Skeletal muscle tissue (tissue), 4 donors: ENCODE data around the gene RMND5A. TPM values are rescaled to one million over a fixed set of nuclear protein-coding genes. Genes with fewer than 3 reads are reported as not detected.

Experiments used
- H3K27ac ChIP-seq: one replicate; pipeline ENCODE4 v1.7.0; 2013; ENCODE audit warnings: mild to moderate bottlenecking, low read depth, low read length, inconsistent platforms
- H3K27me3 ChIP-seq, 3 donors: one replicate each; pipeline ENCODE4 v1.7.0; 2013; ENCODE audit warnings: low read length in 3 of 3; ENCODE audit not compliant: control insufficient read depth in 3 of 3, insufficient read depth in 3 of 3
- H3K36me3 ChIP-seq, 3 donors: one replicate each; pipeline ENCODE4 v1.7.0; 2013; ENCODE audit warnings: low read length in 3 of 3; ENCODE audit not compliant: control insufficient read depth in 3 of 3, insufficient read depth in 3 of 3
- H3K4me1 ChIP-seq, 3 donors: one replicate each; pipeline ENCODE4 v1.7.0; 2013; ENCODE audit warnings: low read length in 3 of 3, mild to moderate bottlenecking in 3 of 3; ENCODE audit not compliant: control insufficient read depth in 3 of 3, insufficient read depth in 3 of 3
- H3K4me3 ChIP-seq, 3 donors: one replicate each; pipeline ENCODE4 v1.7.0; 2013; ENCODE audit warnings: low read length in 3 of 3
- H3K9ac ChIP-seq, 3 donors: one replicate each; pipeline ENCODE4 v1.7.0; 2013; ENCODE audit warnings: low read length in 3 of 3, mild to moderate bottlenecking in 3 of 3, moderate library complexity in 2 of 3, low read depth in 1 of 3
- H3K9me3 ChIP-seq, 3 donors: one replicate each; pipeline ENCODE4 v1.7.0; 2013; ENCODE audit warnings: low read length in 3 of 3; ENCODE audit not compliant: control insufficient read depth in 3 of 3
- total RNA-seq: library from RNA; depleted of rRNA; stranded (reverse); fragments of >200 nt; gene quantifications from one replicate; pipeline ENCODE4 v1.2.3, GENCODE V29; 2014
- donor health status: Osteomylitis.

Gene RMND5A
- total RNA-seq, 1 donor from 2014 or later: 46.4 TPM

GRCh38 chr2:86760371-86760770 lies 40.3 kb downstream of the RMND5A start:
- Histone ChIP-seq H3K9ac (no peak overlapping the region), H3K27ac (no peak overlapping the region), H3K36me3 (peaks cover under 1 to 3% (median 2%) of the 10 kb centered on the region in 3 donors), H3K4me3 (no peak overlapping the region), H3K9me3 (no peaks in the 10 kb centered on the region), H3K27me3 (no peaks in the 10 kb centered on the region), H3K4me1 (peaks cover 0 to 17% (median 7%) of the 10 kb centered on the region in 3 donors)

- Histone ChIP-seq H3K9me3 (no peaks in the 10 kb centered on the region), H3K4me1 (peaks cover 0 to 17% (median 8%) of the 10 kb centered on the region in 3 donors), H3K27ac (no peak overlapping the region), H3K4me3 (no peak overlapping the region), H3K9ac (no peak overlapping the region), H3K27me3 (no peaks in the 10 kb centered on the region), H3K36me3 (peaks cover 9 to 20% (median 13%) of the 10 kb centered on the region in 3 donors)
Observed at GRCh38 chr2:86764661-86765309, 44.7 kb downstream of the RMND5A start.

- Histone ChIP-seq H3K9ac (no peak overlapping the region), H3K4me3 (no peak overlapping the region), H3K9me3 (no peaks in the 10 kb centered on the region), H3K27me3 (no peaks in the 10 kb centered on the region), H3K36me3 (peaks cover 11 to 25% (median 16%) of the 10 kb centered on the region in 3 donors), H3K27ac (no peak overlapping the region), H3K4me1 (peaks cover 0 to 15% (median 8%) of the 10 kb centered on the region in 3 donors)
Observed at GRCh38 chr2:86765310-86765695, 45.2 kb downstream of the RMND5A start.

GRCh38 chr2:86768189-86768949 lies 48.3 kb downstream of the RMND5A start:
- H3K9me3 ChIP-seq: no peaks in the 10 kb centered on the region
- no peak overlapping the region for H3K27ac ChIP-seq
- H3K36me3 ChIP-seq: peaks cover 17 to 53% (median 37%) of the 10 kb centered on the region in 3 donors
- no peak overlapping the region for H3K4me3 ChIP-seq
- H3K27me3 ChIP-seq: no peaks in the 10 kb centered on the region
- H3K4me1 ChIP-seq: peaks cover 0 to 6% (median 4%) of the 10 kb centered on the region in 3 donors
- no peak overlapping the region for H3K9ac ChIP-seq

GRCh38 chr2:86769838-86770237 lies 49.7 kb downstream of the RMND5A start:
- no peak overlapping the region for H3K4me3 ChIP-seq
- peaks cover 0 to 6% (median 4%) of the 10 kb centered on the region in 3 donors for H3K4me1 ChIP-seq
- no peak overlapping the region for H3K9ac ChIP-seq
- H3K9me3 ChIP-seq: no peaks in the 10 kb centered on the region
- peaks cover 18 to 67% (median 45%) of the 10 kb centered on the region in 3 donors for H3K36me3 ChIP-seq
- no peaks in the 10 kb centered on the region for H3K27me3 ChIP-seq
- no peak overlapping the region for H3K27ac ChIP-seq

DNA sequence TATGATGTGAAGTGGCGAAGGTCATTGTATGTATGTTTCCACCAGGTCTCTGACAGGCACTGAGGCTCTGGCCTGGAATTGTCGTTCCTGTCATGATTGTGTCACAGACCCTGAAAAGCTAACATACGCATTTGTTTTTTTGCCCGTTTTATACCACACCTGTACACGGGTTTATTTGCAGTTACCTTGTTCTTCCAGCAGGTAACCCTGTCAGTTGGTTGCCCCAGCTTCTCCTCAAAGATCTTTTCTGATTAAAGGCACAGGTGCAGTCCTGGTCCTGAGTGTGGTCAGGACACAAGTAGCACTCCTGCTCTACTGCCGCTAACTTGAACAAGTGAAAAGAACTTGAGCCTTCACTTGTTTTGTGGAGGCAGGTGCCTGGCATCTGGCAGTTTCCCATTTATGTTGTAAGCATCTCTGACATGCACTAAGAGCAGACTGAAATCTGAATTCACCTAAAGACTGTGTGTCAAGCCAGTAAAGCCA lies 50.8 kb downstream of the RMND5A start:
- Histone ChIP-seq H3K27ac (no peak overlapping the region), H3K9ac (no peak overlapping the region), H3K4me1 (peaks cover 0 to 6% (median 4%) of the 10 kb centered on the region in 3 donors), H3K9me3 (no peaks in the 10 kb centered on the region), H3K27me3 (no peaks in the 10 kb centered on the region), H3K36me3 (peaks cover 23 to 69% (median 52%) of the 10 kb centered on the region in 3 donors), H3K4me3 (no peak overlapping the region)

DNA sequence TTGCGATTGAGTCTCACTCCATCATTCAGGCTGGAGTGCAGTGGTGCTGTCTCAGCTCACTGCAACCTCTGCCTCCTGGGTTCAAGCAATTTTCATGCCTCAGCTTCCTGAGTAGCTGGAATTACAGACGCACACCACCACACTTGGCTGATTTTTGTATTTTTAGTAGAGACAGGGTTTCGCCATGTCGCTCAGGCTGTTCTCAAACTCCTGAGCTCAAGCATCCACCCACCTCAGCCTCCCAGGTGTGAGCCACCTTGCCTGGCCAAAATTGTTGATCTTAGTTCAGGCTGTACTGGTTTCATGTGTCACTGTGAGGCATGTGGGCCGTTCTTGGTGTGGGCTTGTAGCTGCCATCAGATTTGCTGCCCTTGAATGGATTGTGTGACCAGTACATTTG lies 52.5 kb downstream of the RMND5A start:
- H3K4me1 ChIP-seq: peaks cover 0 to 6% (median 4%) of the 10 kb centered on the region in 3 donors
- peaks cover 25 to 72% (median 54%) of the 10 kb centered on the region in 3 donors for H3K36me3 ChIP-seq
- no peaks in the 10 kb centered on the region for H3K27me3 ChIP-seq
- no peak overlapping the region for H3K9ac ChIP-seq
- H3K27ac ChIP-seq: no peak overlapping the region
- H3K9me3 ChIP-seq: no peaks in the 10 kb centered on the region
- no peak overlapping the region for H3K4me3 ChIP-seq

DNA sequence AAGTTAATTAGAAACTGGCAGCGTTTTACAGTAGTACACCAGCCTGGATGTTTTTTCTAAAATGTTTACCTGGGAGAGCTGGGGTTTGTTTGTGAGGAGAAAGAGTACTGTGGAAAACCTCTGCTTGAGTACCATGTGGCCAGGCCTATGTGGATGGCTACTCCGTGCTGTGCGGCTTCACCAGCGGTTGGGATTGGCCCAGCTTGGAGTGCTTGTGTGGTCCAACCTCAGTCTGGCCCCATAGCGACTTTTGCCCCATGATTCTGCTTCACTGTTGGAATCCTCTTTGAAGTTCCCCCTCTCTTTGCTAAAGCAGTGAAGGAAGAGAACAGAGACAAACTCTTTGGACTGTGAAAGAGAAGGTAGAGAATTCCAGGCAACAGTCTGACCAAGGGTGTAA lies 54.8 kb downstream of the RMND5A start:
- Histone ChIP-seq H3K9me3 (no peaks in the 10 kb centered on the region), H3K27ac (no peak overlapping the region), H3K27me3 (no peaks in the 10 kb centered on the region), H3K4me1 (no peaks in the 10 kb centered on the region), H3K36me3 (peaks cover 19 to 58% (median 49%) of the 10 kb centered on the region in 3 donors), H3K9ac (no peak overlapping the region), H3K4me3 (no peak overlapping the region)

- Histone ChIP-seq H3K4me1 (no peaks in the 10 kb centered on the region), H3K4me3 (no peak overlapping the region), H3K27ac (no peak overlapping the region), H3K9me3 (no peaks in the 10 kb centered on the region), H3K36me3 (peaks cover 17 to 53% (median 46%) of the 10 kb centered on the region in 3 donors), H3K27me3 (no peaks in the 10 kb centered on the region), H3K9ac (no peak overlapping the region)
Observed at GRCh38 chr2:86775338-86775737, 55.2 kb downstream of the RMND5A start.

DNA sequence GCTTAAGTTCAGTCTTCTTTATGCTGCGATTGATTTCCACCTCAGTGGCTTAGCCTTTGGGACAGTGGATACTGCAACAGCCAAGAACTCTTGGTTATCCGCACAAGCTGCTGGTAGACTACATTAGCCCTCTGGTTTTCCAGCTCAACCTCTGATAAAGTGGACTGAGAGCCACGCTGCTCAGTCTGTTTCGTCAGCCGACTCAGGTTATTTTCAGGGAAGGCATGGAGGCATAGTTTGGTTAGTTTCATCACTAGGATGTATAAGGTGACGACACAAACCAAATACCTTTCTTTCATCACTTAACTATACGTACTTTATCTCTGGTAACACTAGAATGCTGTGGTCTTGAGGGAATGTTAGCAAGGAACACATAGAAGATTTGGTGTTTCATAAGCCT lies 56.4 kb downstream of the RMND5A start:
- no peak overlapping the region for H3K9ac ChIP-seq
- H3K4me1 ChIP-seq: peaks cover 0 to 2% (median 0%) of the 10 kb centered on the region in 3 donors
- no peak overlapping the region for H3K27ac ChIP-seq
- no peaks in the 10 kb centered on the region for H3K9me3 ChIP-seq
- no peaks in the 10 kb centered on the region for H3K27me3 ChIP-seq
- H3K4me3 ChIP-seq: no peak overlapping the region
- H3K36me3 ChIP-seq: peaks cover 14 to 41% (median 34%) of the 10 kb centered on the region in 3 donors
